Heart right ventricle (tissue), 16 donors: Measurements from ENCODE around the gene PNP. TPM values are rescaled to one million over a fixed set of nuclear protein-coding genes. Genes with fewer than 3 reads are reported as not detected.
"Not testable (repeated sequence)": the region's sequence is repeated elsewhere in the genome, so short reads cannot be mapped to it uniquely, and the experiment has no call there.

ENCODE experiments used
- ATAC-seq, 8 donors: fragments of 200-7000 bp; cut with Tn5 transposase; one replicate each; pipeline ENCODE4 v1.9.1; 2020; ENCODE audit warnings: mild to moderate bottlenecking in 8 of 8, moderate library complexity in 8 of 8, moderate number of reproducible peaks in 1 of 8
- DNase-seq, 2 donors: peaks; one replicate each; pipeline ENCODE4 v3.0.0-alpha.2; 2020
- H3K27ac ChIP-seq, 10 donors: fragments of 200-600 bp; sonication (generic) in 2 of 10; one replicate each; pipeline versions ENCODE4 v1.5.0 to v1.8.0; 2020 to 2022; ENCODE audit warnings: mild to moderate bottlenecking in 3 of 10
- H3K27me3 ChIP-seq, 7 donors: fragments of 200-600 bp; one replicate each; pipeline ENCODE4 v1.8.0; 2021 to 2022; ENCODE audit warnings: mild to moderate bottlenecking in 2 of 7
- H3K36me3 ChIP-seq, 9 donors: fragments of 200-600 bp; sonication (generic) in 1 of 9; one replicate each; pipeline versions ENCODE4 v1.5.0 to v1.8.0; 2020 to 2022; ENCODE audit warnings: mild to moderate bottlenecking in 2 of 9
- H3K4me1 ChIP-seq, 9 donors: fragments of 200-600 bp; sonication (generic) in 1 of 9; one replicate each; pipeline versions ENCODE4 v1.5.0 to v1.8.0; 2020 to 2022; ENCODE audit warnings: mild to moderate bottlenecking in 4 of 9
- H3K4me3 ChIP-seq, 10 donors: fragments of 200-600 bp; sonication (generic) in 2 of 10; one replicate each; pipeline versions ENCODE4 v1.5.0 to v1.8.0; 2020 to 2022; ENCODE audit warnings: mild to moderate bottlenecking in 7 of 10, moderate library complexity in 2 of 10
- H3K9me3 ChIP-seq, 11 donors: fragments of 200-600 bp in 10 of 11; sonication (generic) in 2 of 11; one replicate each; pipeline versions ENCODE4 v1.5.0 to v1.8.0; 2013 to 2022; ENCODE audit warnings: mild to moderate bottlenecking in 2 of 11, control low read depth in 1 of 11, moderate library complexity in 1 of 11
- WGBS, 2 donors: extraction: QIAGEN DNeasy Blood & Tissue Kit; methylation state at CpG; one replicate each; pipeline ENCODE4 v1.1.7; 2013; ENCODE audit warnings: inconsistent platforms in 1 of 2; 5-methylcytosine and 5-hydroxymethylcytosine counted together
- intact Hi-C, 10 donors: fragments of 100-400 bp; cut with DNase I; formaldehyde crosslinking; loops; one replicate each; pipeline versions ENCODE4 v1.11.1 to v1.14.2; 2022
- polyA plus RNA-seq, 2 donors: library from polyadenylated mRNA; stranded (reverse); fragments of 200-250 nt; gene quantifications; one replicate each; pipeline ENCODE4 v1.2.3, GENCODE V29; 2013
- total RNA-seq, 10 donors: library from RNA; stranded (reverse); fragmentation: NEBNext Ultra II Directional in 3 of 10; extraction: Animal tissue kit (Norgen Biotek cat#: 25700) in 3 of 10; gene quantifications; one replicate each; pipeline versions ENCODE4 v1.2.1 to v1.2.4, GENCODE V29; 2021 to 2023
- TF ChIP-seq, protein P1 (sequence below), 9 donors: fragments of 200-600 bp; sonication (generic) in 2 of 9; IDR thresholded peaks; one replicate each; pipeline versions ENCODE4 v1.5.0 to v1.8.0; 2021 to 2022; ENCODE audit warnings: antibody characterized with exemption in 9 of 9, mild to moderate bottlenecking in 5 of 9, moderate library complexity in 1 of 9
- donor health status: Arrhythmogenic right ventricular cardiomyopathy.
- donor health status: ischemic (EF 13 %, LVEDD 7.1; RV severe dilation, severe dysfunction).
- donor health status: healthy with polysubstance abuse.
- donor health status: DM: no; HTN: yes; CAD: no.
- donor health status: DM: no; HTN: no; CAD: no.
- donor health status: ischemic (EF 25% LVEDD 6.9; RV normal size, moderate dysfunction).
- donor health status: ischemic (EF 25% LVEDD 5.7; RV mildly dilated, moderate dysfunction).
- donor health status: healthy.
- donor health status: DM: yes; HTN: yes; CAD: no.
- donor health status: Ischemic cardiomyopathy.
- donor health status: ischemic (EF 35%, LVEDD 5.7; RV mildly dilated, moderate dysfunction).
- donor health status: nonischemic (EF 11% LVEDD 7.7; RV severe dilation, severe dysfunction).
- donor health status: DM: yes; HTN: yes; CAD: no.
- donor health status: PGD.
- donor health status: ischemic (EF 29% LVEDD 5.4; RV normal size, mild dysfunction).
- donor health status: nonischemic (EF 23%, LVEDD 6.1; RV moderate dilation, normal function).

PNP gene
- total and polyA plus RNA-seq, 12 donors: 5.0 to 33.7 (median 8.6) TPM

DNA sequence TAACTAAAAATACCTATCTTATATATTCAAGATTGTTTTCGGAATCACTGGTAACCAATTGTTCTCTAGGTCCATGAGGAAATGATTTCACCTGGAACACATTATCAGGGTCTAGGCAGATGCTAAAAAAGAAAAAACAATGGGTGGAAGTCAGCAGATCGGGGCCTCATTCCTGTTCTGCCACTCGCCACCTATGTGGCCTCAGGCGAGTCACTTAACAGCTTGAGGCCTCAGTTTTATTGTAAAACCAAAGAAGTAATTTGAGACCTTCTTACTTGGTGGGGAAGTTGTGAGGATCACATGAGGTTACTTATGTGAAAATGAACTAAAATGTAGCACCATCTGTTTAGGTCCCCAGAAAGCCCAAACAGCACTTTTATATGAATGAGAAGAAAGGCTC is 29.9 kb downstream of the PNP start:
- no peak for DNase-seq
- H3K36me3 ChIP-seq: no peaks in the 10 kb centered on the region
- H3K9me3 ChIP-seq: no peaks in the 10 kb centered on the region
- ATAC-seq: peak in 6 of 8 donors; percentile 42 to 90 (median 80)
- H3K4me3 ChIP-seq: no peak overlapping the region
- TF ChIP-seq, protein P1, sequence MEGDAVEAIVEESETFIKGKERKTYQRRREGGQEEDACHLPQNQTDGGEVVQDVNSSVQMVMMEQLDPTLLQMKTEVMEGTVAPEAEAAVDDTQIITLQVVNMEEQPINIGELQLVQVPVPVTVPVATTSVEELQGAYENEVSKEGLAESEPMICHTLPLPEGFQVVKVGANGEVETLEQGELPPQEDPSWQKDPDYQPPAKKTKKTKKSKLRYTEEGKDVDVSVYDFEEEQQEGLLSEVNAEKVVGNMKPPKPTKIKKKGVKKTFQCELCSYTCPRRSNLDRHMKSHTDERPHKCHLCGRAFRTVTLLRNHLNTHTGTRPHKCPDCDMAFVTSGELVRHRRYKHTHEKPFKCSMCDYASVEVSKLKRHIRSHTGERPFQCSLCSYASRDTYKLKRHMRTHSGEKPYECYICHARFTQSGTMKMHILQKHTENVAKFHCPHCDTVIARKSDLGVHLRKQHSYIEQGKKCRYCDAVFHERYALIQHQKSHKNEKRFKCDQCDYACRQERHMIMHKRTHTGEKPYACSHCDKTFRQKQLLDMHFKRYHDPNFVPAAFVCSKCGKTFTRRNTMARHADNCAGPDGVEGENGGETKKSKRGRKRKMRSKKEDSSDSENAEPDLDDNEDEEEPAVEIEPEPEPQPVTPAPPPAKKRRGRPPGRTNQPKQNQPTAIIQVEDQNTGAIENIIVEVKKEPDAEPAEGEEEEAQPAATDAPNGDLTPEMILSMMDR (IDR thresholded peaks at IDR 0.05): no peak
- 61 to 65% methylated on average over 4 of the region's 4 CpGs for WGBS, 2 donors
- peaks cover 0 to 32% (median 13%) of the 10 kb centered on the region in 9 donors for H3K4me1 ChIP-seq
- intact Hi-C loops: no loop called here
- H3K27ac ChIP-seq: peak overlapping the region; percentile 44 to 84 (median 67)
- H3K27me3 ChIP-seq: no peaks in the 10 kb centered on the region

DNA sequence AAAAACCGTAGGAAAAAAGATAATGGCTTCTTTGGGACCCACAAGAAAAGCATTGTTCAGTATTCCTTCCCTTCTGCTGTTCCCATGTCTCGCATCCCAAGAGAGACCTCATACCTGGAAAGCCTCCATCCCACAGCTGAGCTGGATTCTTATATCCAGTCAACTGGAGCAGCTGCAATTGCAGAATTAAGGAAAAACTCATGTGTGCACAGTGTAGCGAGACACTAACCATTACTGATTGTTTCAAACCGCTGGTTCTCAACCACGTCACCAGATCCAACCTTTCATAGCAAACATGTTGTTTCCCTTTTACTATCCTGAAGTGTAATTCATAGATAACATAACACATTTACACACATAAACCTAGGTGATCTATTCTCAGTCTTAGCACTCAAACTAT is 30.7 kb downstream of the PNP start:
- WGBS, 2 donors: 87 to 92% methylated on average over 5 of the region's 5 CpGs
- ATAC-seq (no peak), DNase-seq (no peak)
- TF ChIP-seq, protein P1 (IDR thresholded peaks at IDR 0.05): no peak
- Histone ChIP-seq H3K4me1 (peaks cover 0 to 27% (median 11%) of the 10 kb centered on the region in 9 donors), H3K9me3 (no peaks in the 10 kb centered on the region), H3K27ac (peak overlapping the region in 8 of 10 donors; percentile 53 to 84 (median 73)), H3K4me3 (no peak overlapping the region), H3K36me3 (no peaks in the 10 kb centered on the region), H3K27me3 (no peaks in the 10 kb centered on the region)
- intact Hi-C loops: no loop called here

DNA sequence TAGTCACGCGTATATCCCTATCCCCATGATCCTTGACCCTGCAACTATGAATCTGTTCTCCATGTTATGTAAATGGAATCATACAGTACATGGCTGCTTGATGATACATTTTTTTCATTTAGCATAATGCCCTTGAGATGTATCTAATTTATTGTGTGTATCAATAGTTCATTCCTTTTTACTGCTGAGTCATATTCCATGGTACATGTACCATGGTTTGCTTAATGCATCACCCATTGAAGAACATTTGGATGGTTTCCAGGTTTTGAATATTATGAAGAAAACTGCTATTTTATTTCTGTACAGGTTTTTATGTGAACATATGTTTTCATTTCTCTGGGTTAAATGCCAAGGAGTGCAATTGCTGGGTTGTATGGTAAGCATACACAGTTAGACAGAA is 32.1 kb downstream of the PNP start:
- Histone ChIP-seq H3K27ac (no peak overlapping the region), H3K9me3 (no peaks in the 10 kb centered on the region), H3K4me1 (peaks cover 0 to 24% (median 11%) of the 10 kb centered on the region in 9 donors), H3K27me3 (no peaks in the 10 kb centered on the region), H3K36me3 (no peaks in the 10 kb centered on the region), H3K4me3 (no peak overlapping the region)
- DNase-seq (no peak), ATAC-seq (no peak)
- intact Hi-C loops: no loop called here
- TF ChIP-seq, protein P1 (IDR thresholded peaks at IDR 0.05): no peak
- 98 to 99% methylated on average over 2 of the region's 2 CpGs for WGBS, 2 donors

DNA sequence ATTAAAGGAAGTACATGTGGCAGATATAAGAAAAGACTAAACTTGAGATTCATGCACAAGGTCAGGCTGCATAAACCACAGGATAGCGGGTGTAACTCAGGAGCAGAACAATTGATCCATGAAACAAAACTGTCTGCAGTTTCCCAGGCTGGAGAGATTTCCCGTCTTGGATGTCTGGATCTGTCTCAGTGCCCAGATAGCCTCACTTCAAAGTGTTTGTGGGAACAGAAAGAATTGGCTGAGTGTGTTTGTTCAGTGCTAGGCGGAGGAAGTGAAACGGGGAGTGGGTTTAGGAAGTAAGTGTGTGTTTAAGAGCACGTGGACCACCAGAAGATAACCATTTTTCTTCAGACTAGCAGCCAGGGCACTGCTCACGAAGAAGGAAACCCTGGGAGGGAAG is 34.7 kb downstream of the PNP start:
- DNase-seq: no peak
- WGBS, 2 donors: 47 to 54% methylated on average over 6 of the region's 6 CpGs
- Histone ChIP-seq H3K4me3 (no peak overlapping the region), H3K27me3 (no peaks in the 10 kb centered on the region), H3K4me1 (peaks cover 0 to 16% (median 4%) of the 10 kb centered on the region in 9 donors), H3K36me3 (no peaks in the 10 kb centered on the region), H3K9me3 (no peaks in the 10 kb centered on the region), H3K27ac (peak overlapping the region in 5 of 10 donors; percentile 16 to 64 (median 41))
- TF ChIP-seq, protein P1 (IDR thresholded peaks at IDR 0.05): no peak
- ATAC-seq: peak in 4 of 8 donors; percentile 7 to 35 (median 29)
- intact Hi-C loops: no loop called here

DNA sequence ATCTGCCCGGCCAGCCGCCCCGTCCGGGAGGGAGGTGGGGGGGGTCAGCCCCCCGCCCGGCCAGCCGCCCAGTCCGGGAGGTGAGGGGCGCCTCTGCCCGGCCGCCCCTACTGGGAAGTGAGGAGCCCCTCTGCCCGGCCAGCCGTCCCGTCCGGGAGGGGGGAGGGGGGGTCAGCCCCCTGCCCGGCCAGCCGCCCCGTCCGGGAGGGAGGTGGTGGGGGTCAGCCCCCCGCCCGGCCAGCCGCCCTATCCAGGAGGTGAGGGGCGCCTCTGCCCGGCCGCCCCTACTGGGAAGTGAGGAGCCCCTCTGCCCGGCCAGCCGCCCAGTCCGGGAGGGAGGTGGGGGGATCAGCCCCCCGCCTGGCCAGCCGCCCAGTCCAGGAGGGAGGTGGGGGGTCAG is 37.1 kb downstream of the PNP start:
- 98% methylated on average over 17 of the region's 30 CpGs; no CpG with 5 or more reads in 1 of the 2 donors for WGBS, 2 donors
- intact Hi-C loops, ATAC-seq, H3K27ac ChIP-seq, H3K4me1 ChIP-seq, H3K27me3 ChIP-seq, DNase-seq, H3K36me3 ChIP-seq, H3K9me3 ChIP-seq, H3K4me3 ChIP-seq: not testable (repeated sequence)

DNA sequence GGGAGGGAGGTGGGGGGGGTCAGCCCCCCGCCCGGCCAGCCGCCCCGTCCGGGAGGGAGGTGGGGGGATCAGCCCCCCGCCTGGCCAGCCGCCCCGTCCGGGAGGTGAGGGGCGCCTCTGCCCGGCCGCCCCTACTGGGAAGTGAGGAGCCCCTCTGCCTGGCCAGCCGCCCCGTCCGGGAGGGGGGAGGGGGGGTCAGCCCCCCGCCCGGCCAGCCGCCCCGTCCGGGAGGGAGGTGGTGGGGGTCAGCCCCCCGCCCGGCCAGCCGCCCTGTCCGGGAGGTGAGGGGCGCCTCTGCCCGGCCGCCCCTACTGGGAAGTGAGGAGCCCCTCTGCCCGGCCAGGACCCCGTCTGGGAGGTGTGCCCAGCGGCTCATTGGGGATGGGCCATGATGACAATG is 37.5 kb downstream of the PNP start:
- DNase-seq, H3K36me3 ChIP-seq, H3K27me3 ChIP-seq, H3K4me3 ChIP-seq, intact Hi-C loops, ATAC-seq, H3K9me3 ChIP-seq, H3K4me1 ChIP-seq, H3K27ac ChIP-seq: not testable (repeated sequence)
- no CpG with 5 or more reads among the region's 30 CpGs for WGBS, 2 donors

DNA sequence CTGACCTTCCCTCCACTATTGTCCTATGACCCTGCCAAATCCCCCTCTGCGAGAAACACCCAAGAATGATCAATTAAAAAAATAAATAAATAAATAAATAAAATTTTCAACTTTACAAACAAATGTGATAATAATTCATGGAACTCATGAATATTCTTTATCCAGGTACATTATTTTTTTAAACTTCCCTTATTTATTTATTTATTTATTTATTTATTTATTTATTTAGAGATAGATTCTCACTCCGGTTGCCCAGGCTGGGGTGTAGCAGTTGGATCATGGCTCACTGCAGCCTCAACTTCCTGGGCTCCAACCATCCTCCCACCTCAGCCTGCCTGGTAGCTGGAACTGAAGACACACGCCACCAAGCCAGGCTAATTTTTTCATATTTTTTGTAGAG is 38.3 kb downstream of the PNP start:
- H3K4me3 ChIP-seq, DNase-seq, H3K4me1 ChIP-seq, ATAC-seq, H3K9me3 ChIP-seq, H3K36me3 ChIP-seq, intact Hi-C loops, H3K27me3 ChIP-seq, H3K27ac ChIP-seq: not testable (repeated sequence)
- 90% methylated on average over 2 to 3 of the region's 3 CpGs for WGBS, 2 donors
